CD14-positive monocyte (primary cell): Measurements from ENCODE around the gene ING2. TPM values are rescaled to one million over a fixed set of nuclear protein-coding genes. Genes with fewer than 3 reads are reported as not detected.

Experiments used
- DNase-seq, 3 donors: peaks; one replicate each; pipeline ENCODE4 v3.0.0-alpha.2; 2011 to 2022
- H2AFZ ChIP-seq: 2 replicates; pipeline ENCODE4 v1.6.0; 2012; ENCODE audit warnings: mild to moderate bottlenecking, low read depth, low read length, inconsistent platforms; ENCODE audit not compliant: insufficient read depth, poor library complexity, severe bottlenecking
- H3K27ac ChIP-seq, 2 donors: 1 replicate in 1 of 2; 2 replicates in 1 of 2; pipeline ENCODE4 v1.5.1; 2012 to 2013; ENCODE audit warnings: low read length in 2 of 2, control low read depth in 1 of 2, inconsistent platforms in 1 of 2, low read depth in 1 of 2, mild to moderate bottlenecking in 1 of 2
- H3K27me3 ChIP-seq, 2 donors: one replicate each; pipeline versions ENCODE4 v1.6.0 to v1.6.1; 2011 to 2013; ENCODE audit warnings: low read length in 2 of 2; ENCODE audit not compliant: control insufficient read depth in 2 of 2, insufficient read depth in 2 of 2
- H3K36me3 ChIP-seq, 2 donors: replicated peaks in 1 of 2; 1 replicate in 1 of 2; 2 replicates in 1 of 2; pipeline versions ENCODE4 v1.5.1 to v1.6.1; 2012 to 2013; ENCODE audit warnings: low read length in 2 of 2, control low read depth in 1 of 2, inconsistent platforms in 1 of 2, mild to moderate bottlenecking in 1 of 2; ENCODE audit not compliant: insufficient read depth in 2 of 2, control insufficient read depth in 1 of 2
- H3K4me1 ChIP-seq, 2 donors: 1 replicate in 1 of 2; 2 replicates in 1 of 2; pipeline versions ENCODE4 v1.5.1 to v1.6.1; 2012 to 2013; ENCODE audit warnings: low read length in 2 of 2, control low read depth in 1 of 2, inconsistent platforms in 1 of 2, mild to moderate bottlenecking in 1 of 2, moderate library complexity in 1 of 2; ENCODE audit not compliant: insufficient read depth in 2 of 2, control insufficient read depth in 1 of 2
- H3K4me2 ChIP-seq: replicated peaks from 2 replicates; pipeline ENCODE3; 2012; ENCODE audit warnings: low read length, moderate library complexity, mild to moderate bottlenecking; ENCODE audit not compliant: poor library complexity, severe bottlenecking; ENCODE audit errors: extremely low read depth
- H3K4me3 ChIP-seq, 3 experiments: fragments of 200-600 bp in 1 of 3; sonication (generic) in 1 of 3; replicated peaks in 1 of 3; 1 replicate in 2 of 3; 2 replicates in 1 of 3; pipeline ENCODE4 v1.5.1; 2011 to 2013; ENCODE audit warnings: low read length in 3 of 3, mild to moderate bottlenecking in 3 of 3, control low read depth in 2 of 3, low read depth in 2 of 3, inconsistent platforms in 1 of 3, moderate library complexity in 1 of 3
- H3K79me2 ChIP-seq: 2 replicates; pipeline ENCODE4 v1.6.0; 2012; ENCODE audit warnings: mild to moderate bottlenecking, control low read depth, inconsistent platforms, low read length, moderate library complexity; ENCODE audit not compliant: insufficient read depth
- H3K9ac ChIP-seq: 2 replicates; pipeline ENCODE4 v1.6.0; 2017; ENCODE audit warnings: low read length, mild to moderate bottlenecking; ENCODE audit not compliant: insufficient read depth, poor library complexity, severe bottlenecking
- H3K9me3 ChIP-seq, 2 donors: replicated peaks in 1 of 2; 1 replicate in 1 of 2; 2 replicates in 1 of 2; pipeline versions ENCODE4 v1.5.1 to v1.6.1; 2012 to 2013; ENCODE audit warnings: low read length in 2 of 2, control low read depth in 1 of 2; ENCODE audit not compliant: control insufficient read depth in 1 of 2, insufficient read depth in 1 of 2
- H4K20me1 ChIP-seq: 2 replicates; pipeline ENCODE4 v1.6.0; 2012; ENCODE audit warnings: mild to moderate bottlenecking, low read length, control low read depth, moderate library complexity; ENCODE audit not compliant: insufficient read depth
- H3K27ac Mint-ChIP-seq, 7 donors: one replicate each; pipeline ENCODE4 v1.8.0; 2020; ENCODE audit warnings: mild to moderate bottlenecking in 7 of 7, mixed read lengths in 7 of 7, moderate library complexity in 6 of 7, inconsistent platforms in 2 of 7
- H3K27me3 Mint-ChIP-seq, 3 donors: one replicate each; pipeline ENCODE4 v1.8.0; 2021 to 2022; ENCODE audit warnings: low read depth in 3 of 3, mild to moderate bottlenecking in 3 of 3, mixed read lengths in 3 of 3, moderate library complexity in 3 of 3, inconsistent platforms in 1 of 3
- H3K36me3 Mint-ChIP-seq, 2 donors: one replicate each; pipeline ENCODE4 v1.8.0; 2020; ENCODE audit warnings: mixed read lengths in 2 of 2, inconsistent platforms in 1 of 2, mild to moderate bottlenecking in 1 of 2
- H3K4me1 Mint-ChIP-seq: one replicate; pipeline ENCODE4 v1.8.0; 2020; ENCODE audit warnings: mild to moderate bottlenecking, mixed read lengths
- H3K4me3 Mint-ChIP-seq, 2 donors: one replicate each; pipeline ENCODE4 v1.8.0; 2020; ENCODE audit warnings: mild to moderate bottlenecking in 2 of 2, mixed read lengths in 2 of 2, moderate library complexity in 1 of 2
- H3K9me3 Mint-ChIP-seq, 7 donors: one replicate each; pipeline ENCODE4 v1.8.0; 2020 to 2022; ENCODE audit warnings: mixed read lengths in 7 of 7, mild to moderate bottlenecking in 6 of 7, moderate library complexity in 6 of 7, inconsistent platforms in 2 of 7
- CTCF ChIP-seq: fragments of 200-600 bp; IDR thresholded peaks from one replicate; pipeline ENCODE4 v1.8.0; 2022; ENCODE audit warnings: antibody characterized with exemption, mild to moderate bottlenecking
- WGBS: methylation state at CpG from one replicate; pipeline ENCODE4 v1.1.5; 2013; ENCODE audit warnings: missing lambda C conversion rate; ENCODE audit not compliant: insufficient coverage; 5-methylcytosine and 5-hydroxymethylcytosine counted together
- intact Hi-C, 2 donors: fragments of 100-400 bp; cut with micrococcal nuclease; formaldehyde crosslinking; loops; one replicate each; pipeline versions ENCODE4 v1.15.0 to v1.15.1; 2023
- polyA plus RNA-seq, 3 donors: library from polyadenylated mRNA; depleted of rRNA in 1 of 3; unstranded in 2 of 3; stranded (reverse) in 1 of 3; fragments of 300-500 nt in 2 of 3; fragments of >200 nt in 1 of 3; fragmentation: Illumina TruSeq in 2 of 3; gene quantifications; 1 replicate in 2 of 3; 2 replicates in 1 of 3; pipeline ENCODE4 v1.2.3, GENCODE V29; 2012 to 2021

ING2 gene
- polyA plus RNA-seq, 3 donors = 6.6 to 12.2 (median 10.5) TPM

GRCh38 chr4:183504064-183504929 lies 561 bp upstream of the ING2 start:
- H3K4me2 ChIP-seq = peak overlapping the region; percentile 99
- Mint-ChIP-seq H3K4me1 (peaks cover 21% of the 10 kb centered on the region), H3K27ac (peak overlapping the region; percentile 79 to 97 (median 91)), H3K27me3 (peaks cover 0 to 3% (median 0%) of the 10 kb centered on the region in 3 donors), H3K9me3 (peaks cover 0 to 3% (median 0%) of the 10 kb centered on the region in 7 donors), H3K4me3 (peak overlapping the region; percentile 88 to 92), H3K36me3 (no peaks in the 10 kb centered on the region)
- H3K36me3 ChIP-seq = no peaks in the 10 kb centered on the region
- TF ChIP-seq CTCF = peak; percentile 12
- H3K4me3 ChIP-seq = peak overlapping the region; percentile 90 to 96 (median 93)
- intact Hi-C loops = loop anchor here (2.0 to 10.0 kb wide), 7 partner anchors 57 to 1701 kb away; partner anchors contain the start of genes CFAP97 (in 1 of the 2), IRF2 (in 1 of the 2), RWDD4 (in 1 of the 2) and SNX25 (in 1 of the 2)
- no peaks in the 10 kb centered on the region for H3K9me3 ChIP-seq
- H3K4me1 ChIP-seq = peaks cover 10 to 23% of the 10 kb centered on the region in 2 donors
- peaks cover 49% of the 10 kb centered on the region for H3K79me2 ChIP-seq
- peak overlapping the region; percentile 88 for H2AFZ ChIP-seq
- H3K27ac ChIP-seq = peak overlapping the region; percentile 79 to 96
- no peaks in the 10 kb centered on the region for H3K27me3 ChIP-seq
- under 1% methylated on average over 104 of the region's 106 CpGs for WGBS
- peaks cover 9% of the 10 kb centered on the region for H4K20me1 ChIP-seq
- peak overlapping the region; percentile 90 for H3K9ac ChIP-seq
- peak; percentile 96 to 97 (median 96) for DNase-seq

- peaks cover 0 to 3% (median 0%) of the 10 kb centered on the region in 7 donors for H3K9me3 Mint-ChIP-seq
- peak; percentile 84 to 87 (median 86) for DNase-seq
- peak overlapping the region; percentile 94 to 99 (median 98) for H3K27ac Mint-ChIP-seq
- H3K79me2 ChIP-seq = peaks cover 59% of the 10 kb centered on the region
- H3K4me2 ChIP-seq = peak overlapping the region; percentile 99
- no peak for TF ChIP-seq CTCF
- intact Hi-C loops = loop anchor here (2.0 to 10.0 kb wide), 8 partner anchors 58 to 1699 kb away; partner anchors contain the start of genes RWDD4 (in 2 of the 2), TRAPPC11 (in 2 of the 2), CFAP97 (in 1 of the 2) and IRF2 (in 1 of the 2)
- peak overlapping the region; percentile 88 for H2AFZ ChIP-seq
- H3K27ac ChIP-seq = peak overlapping the region; percentile 89 to 96
- peak overlapping the region; percentile 90 to 96 (median 93) for H3K4me3 ChIP-seq
- H3K9me3 ChIP-seq = no peaks in the 10 kb centered on the region
- peaks cover 0 to 2% (median 0%) of the 10 kb centered on the region in 3 donors for H3K27me3 Mint-ChIP-seq
- peaks cover 16% of the 10 kb centered on the region for H3K4me1 Mint-ChIP-seq
- H3K36me3 Mint-ChIP-seq = peaks cover 7% of the 10 kb centered on the region in 2 donors
- H3K27me3 ChIP-seq = no peaks in the 10 kb centered on the region
- peak overlapping the region; percentile 92 to 94 for H3K4me3 Mint-ChIP-seq
- peak overlapping the region; percentile 90 for H3K9ac ChIP-seq
- H3K4me1 ChIP-seq = peaks cover 10 to 23% of the 10 kb centered on the region in 2 donors
- peaks cover 4 to 7% of the 10 kb centered on the region in 2 donors for H3K36me3 ChIP-seq
- 0% methylated on average over 60 of the region's 80 CpGs for WGBS
- H4K20me1 ChIP-seq = peaks cover 9% of the 10 kb centered on the region
Observed at GRCh38 chr4:183505611-183506388, 942 bp downstream of the ING2 start.
